ENCODE measurements around the gene TMEM242. TPM values are rescaled to one million over a fixed set of nuclear protein-coding genes. Genes with fewer than 3 reads are reported as not detected.

TMEM242 gene
- total RNA-seq, 1 donor from 2014 or later: 6.8 TPM

- Histone ChIP-seq H3K36me3 (ENCODE audit: control insufficient read depth in 3 of 3, insufficient read depth in 3 of 3, low read length in 3 of 3) (no peaks in the 10 kb centered on the region), H3K4me1 (ENCODE audit: control insufficient read depth in 3 of 3, insufficient read depth in 3 of 3, low read length in 3 of 3) (peaks cover 9 to 42% (median 18%) of the 10 kb centered on the region in 3 donors), H3K27me3 (ENCODE audit: control insufficient read depth in 3 of 3, insufficient read depth in 3 of 3, low read length in 3 of 3) (no peaks in the 10 kb centered on the region), H3K4me3 (ENCODE audit: low read length in 3 of 3) (peak overlapping the region in 2 of 3 donors; percentile 29 to 34), H3K9ac (ENCODE audit: low read depth in 1 of 3, low read length in 3 of 3) (peak overlapping the region in 1 of 3 donors; percentile 9), H3K9me3 (ENCODE audit: control insufficient read depth in 3 of 3, low read length in 3 of 3) (no peaks in the 10 kb centered on the region), H3K27ac (ENCODE audit: low read depth, low read length) (peak overlapping the region; percentile 73)
Observed at GRCh38 chr6:157268835-157269234, 54.5 kb downstream of the TMEM242 start.

DNA sequence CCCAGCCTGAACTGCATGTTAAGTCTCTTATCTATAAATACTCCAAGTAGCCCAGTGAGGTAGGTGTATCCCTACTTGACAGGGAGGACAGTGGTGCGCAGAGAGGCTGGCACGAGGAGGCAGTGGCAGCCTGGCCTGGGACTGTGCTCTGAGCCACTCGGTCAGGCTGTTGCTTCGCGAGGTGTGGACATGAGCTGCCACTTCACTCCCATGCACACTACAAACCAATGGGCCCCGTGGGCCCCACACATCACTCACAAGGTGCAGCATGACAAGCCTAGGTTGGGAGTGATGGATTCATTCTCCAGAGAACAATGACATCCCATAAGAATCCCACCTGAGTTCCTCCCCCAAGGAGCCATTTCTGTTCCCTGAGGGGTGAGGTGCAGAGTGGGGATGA is 54.9 kb downstream of the TMEM242 start:
- H3K27ac ChIP-seq (ENCODE audit: low read depth, low read length): peak overlapping the region; percentile 73
- no peaks in the 10 kb centered on the region for H3K36me3 ChIP-seq (ENCODE audit: control insufficient read depth in 3 of 3, insufficient read depth in 3 of 3, low read length in 3 of 3)
- H3K4me1 ChIP-seq (ENCODE audit: control insufficient read depth in 3 of 3, insufficient read depth in 3 of 3, low read length in 3 of 3): peaks cover 11 to 43% (median 17%) of the 10 kb centered on the region in 3 donors
- no peaks in the 10 kb centered on the region for H3K27me3 ChIP-seq (ENCODE audit: control insufficient read depth in 3 of 3, insufficient read depth in 3 of 3, low read length in 3 of 3)
- H3K9ac ChIP-seq (ENCODE audit: low read depth in 1 of 3, low read length in 3 of 3): no peak overlapping the region
- H3K4me3 ChIP-seq (ENCODE audit: low read length in 3 of 3): peak overlapping the region in 1 of 3 donors; percentile 34
- H3K9me3 ChIP-seq (ENCODE audit: control insufficient read depth in 3 of 3, low read length in 3 of 3): no peaks in the 10 kb centered on the region

DNA sequence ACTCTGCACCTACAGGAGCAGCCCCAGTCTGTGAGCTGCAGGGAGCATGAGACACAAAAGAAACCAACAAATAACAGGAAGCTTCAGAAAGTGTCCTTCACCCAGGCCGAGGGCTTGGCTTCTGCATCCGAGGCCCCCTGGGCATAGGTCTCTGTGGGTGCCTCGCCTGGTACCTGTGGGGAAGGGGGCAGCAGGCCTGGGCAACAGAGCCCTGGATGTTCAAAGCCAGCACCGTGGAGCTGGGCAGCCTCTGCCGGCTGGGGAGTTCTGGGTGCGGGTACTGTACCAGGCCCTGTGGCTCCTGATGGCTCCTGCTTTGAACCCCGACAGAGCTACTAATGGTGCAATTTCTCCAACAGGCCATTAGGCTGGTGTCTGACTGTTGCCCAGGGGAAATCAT is 55.7 kb downstream of the TMEM242 start:
- no peak overlapping the region for H3K9ac ChIP-seq (ENCODE audit: low read depth in 1 of 3, low read length in 3 of 3)
- peaks cover 11 to 47% (median 17%) of the 10 kb centered on the region in 3 donors for H3K4me1 ChIP-seq (ENCODE audit: control insufficient read depth in 3 of 3, insufficient read depth in 3 of 3, low read length in 3 of 3)
- H3K36me3 ChIP-seq (ENCODE audit: control insufficient read depth in 3 of 3, insufficient read depth in 3 of 3, low read length in 3 of 3): no peaks in the 10 kb centered on the region
- H3K27ac ChIP-seq (ENCODE audit: low read depth, low read length): no peak overlapping the region
- no peaks in the 10 kb centered on the region for H3K9me3 ChIP-seq (ENCODE audit: control insufficient read depth in 3 of 3, low read length in 3 of 3)
- no peaks in the 10 kb centered on the region for H3K27me3 ChIP-seq (ENCODE audit: control insufficient read depth in 3 of 3, insufficient read depth in 3 of 3, low read length in 3 of 3)
- H3K4me3 ChIP-seq (ENCODE audit: low read length in 3 of 3): no peak overlapping the region

- Histone ChIP-seq H3K36me3 (ENCODE audit: control insufficient read depth in 3 of 3, insufficient read depth in 3 of 3, low read length in 3 of 3) (no peaks in the 10 kb centered on the region), H3K27ac (ENCODE audit: low read depth, low read length) (no peak overlapping the region), H3K4me1 (ENCODE audit: control insufficient read depth in 3 of 3, insufficient read depth in 3 of 3, low read length in 3 of 3) (peaks cover 11 to 45% (median 17%) of the 10 kb centered on the region in 3 donors), H3K27me3 (ENCODE audit: control insufficient read depth in 3 of 3, insufficient read depth in 3 of 3, low read length in 3 of 3) (no peaks in the 10 kb centered on the region), H3K9ac (ENCODE audit: low read depth in 1 of 3, low read length in 3 of 3) (no peak overlapping the region), H3K9me3 (ENCODE audit: control insufficient read depth in 3 of 3, low read length in 3 of 3) (no peaks in the 10 kb centered on the region), H3K4me3 (ENCODE audit: low read length in 3 of 3) (no peak overlapping the region)
Observed at GRCh38 chr6:157267109-157267611, 56.2 kb downstream of the TMEM242 start.

GRCh38 chr6:157266274-157267101 is 56.8 kb downstream of the TMEM242 start:
- H3K36me3 ChIP-seq (ENCODE audit: control insufficient read depth in 3 of 3, insufficient read depth in 3 of 3, low read length in 3 of 3): no peaks in the 10 kb centered on the region
- H3K4me1 ChIP-seq (ENCODE audit: control insufficient read depth in 3 of 3, insufficient read depth in 3 of 3, low read length in 3 of 3): peaks cover 11 to 45% (median 17%) of the 10 kb centered on the region in 3 donors
- no peak overlapping the region for H3K27ac ChIP-seq (ENCODE audit: low read depth, low read length)
- no peak overlapping the region for H3K9ac ChIP-seq (ENCODE audit: low read depth in 1 of 3, low read length in 3 of 3)
- no peaks in the 10 kb centered on the region for H3K9me3 ChIP-seq (ENCODE audit: control insufficient read depth in 3 of 3, low read length in 3 of 3)
- H3K27me3 ChIP-seq (ENCODE audit: control insufficient read depth in 3 of 3, insufficient read depth in 3 of 3, low read length in 3 of 3): no peaks in the 10 kb centered on the region
- H3K4me3 ChIP-seq (ENCODE audit: low read length in 3 of 3): no peak overlapping the region

GRCh38 chr6:157265635-157266034 is 57.7 kb downstream of the TMEM242 start:
- no peak overlapping the region for H3K4me3 ChIP-seq (ENCODE audit: low read length in 3 of 3)
- no peaks in the 10 kb centered on the region for H3K27me3 ChIP-seq (ENCODE audit: control insufficient read depth in 3 of 3, insufficient read depth in 3 of 3, low read length in 3 of 3)
- H3K27ac ChIP-seq (ENCODE audit: low read depth, low read length): no peak overlapping the region
- no peaks in the 10 kb centered on the region for H3K36me3 ChIP-seq (ENCODE audit: control insufficient read depth in 3 of 3, insufficient read depth in 3 of 3, low read length in 3 of 3)
- peaks cover 11 to 45% (median 17%) of the 10 kb centered on the region in 3 donors for H3K4me1 ChIP-seq (ENCODE audit: control insufficient read depth in 3 of 3, insufficient read depth in 3 of 3, low read length in 3 of 3)
- no peak overlapping the region for H3K9ac ChIP-seq (ENCODE audit: low read depth in 1 of 3, low read length in 3 of 3)
- H3K9me3 ChIP-seq (ENCODE audit: control insufficient read depth in 3 of 3, low read length in 3 of 3): no peaks in the 10 kb centered on the region

- Histone ChIP-seq H3K27me3 (ENCODE audit: control insufficient read depth in 3 of 3, insufficient read depth in 3 of 3, low read length in 3 of 3) (no peaks in the 10 kb centered on the region), H3K4me1 (ENCODE audit: control insufficient read depth in 3 of 3, insufficient read depth in 3 of 3, low read length in 3 of 3) (peaks cover 11 to 45% (median 17%) of the 10 kb centered on the region in 3 donors), H3K36me3 (ENCODE audit: control insufficient read depth in 3 of 3, insufficient read depth in 3 of 3, low read length in 3 of 3) (no peaks in the 10 kb centered on the region), H3K4me3 (ENCODE audit: low read length in 3 of 3) (no peak overlapping the region), H3K9ac (ENCODE audit: low read depth in 1 of 3, low read length in 3 of 3) (no peak overlapping the region), H3K9me3 (ENCODE audit: control insufficient read depth in 3 of 3, low read length in 3 of 3) (no peaks in the 10 kb centered on the region), H3K27ac (ENCODE audit: low read depth, low read length) (no peak overlapping the region)
Observed at GRCh38 chr6:157265186-157265585, 58.1 kb downstream of the TMEM242 start.

GRCh38 chr6:157264701-157265100 is 58.6 kb downstream of the TMEM242 start:
- no peaks in the 10 kb centered on the region for H3K36me3 ChIP-seq (ENCODE audit: control insufficient read depth in 3 of 3, insufficient read depth in 3 of 3, low read length in 3 of 3)
- H3K27me3 ChIP-seq (ENCODE audit: control insufficient read depth in 3 of 3, insufficient read depth in 3 of 3, low read length in 3 of 3): no peaks in the 10 kb centered on the region
- H3K4me3 ChIP-seq (ENCODE audit: low read length in 3 of 3): no peak overlapping the region
- H3K27ac ChIP-seq (ENCODE audit: low read depth, low read length): no peak overlapping the region
- H3K4me1 ChIP-seq (ENCODE audit: control insufficient read depth in 3 of 3, insufficient read depth in 3 of 3, low read length in 3 of 3): peaks cover 11 to 41% (median 14%) of the 10 kb centered on the region in 3 donors
- H3K9me3 ChIP-seq (ENCODE audit: control insufficient read depth in 3 of 3, low read length in 3 of 3): no peaks in the 10 kb centered on the region
- no peak overlapping the region for H3K9ac ChIP-seq (ENCODE audit: low read depth in 1 of 3, low read length in 3 of 3)

- H3K27ac ChIP-seq (ENCODE audit: low read depth, low read length): no peak overlapping the region
- peaks cover 7 to 34% (median 10%) of the 10 kb centered on the region in 3 donors for H3K4me1 ChIP-seq (ENCODE audit: control insufficient read depth in 3 of 3, insufficient read depth in 3 of 3, low read length in 3 of 3)
- H3K36me3 ChIP-seq (ENCODE audit: control insufficient read depth in 3 of 3, insufficient read depth in 3 of 3, low read length in 3 of 3): no peaks in the 10 kb centered on the region
- no peaks in the 10 kb centered on the region for H3K27me3 ChIP-seq (ENCODE audit: control insufficient read depth in 3 of 3, insufficient read depth in 3 of 3, low read length in 3 of 3)
- H3K9me3 ChIP-seq (ENCODE audit: control insufficient read depth in 3 of 3, low read length in 3 of 3): no peaks in the 10 kb centered on the region
- H3K4me3 ChIP-seq (ENCODE audit: low read length in 3 of 3): no peak overlapping the region
- no peak overlapping the region for H3K9ac ChIP-seq (ENCODE audit: low read depth in 1 of 3, low read length in 3 of 3)
Observed at GRCh38 chr6:157263881-157264397, 59.4 kb downstream of the TMEM242 start.

GRCh38 chr6:157263146-157263545 is 60.2 kb downstream of the TMEM242 start:
- Histone ChIP-seq H3K27ac (ENCODE audit: low read depth, low read length) (no peak overlapping the region), H3K4me1 (ENCODE audit: control insufficient read depth in 3 of 3, insufficient read depth in 3 of 3, low read length in 3 of 3) (peaks cover 0 to 26% (median 2%) of the 10 kb centered on the region in 3 donors), H3K27me3 (ENCODE audit: control insufficient read depth in 3 of 3, insufficient read depth in 3 of 3, low read length in 3 of 3) (no peaks in the 10 kb centered on the region), H3K4me3 (ENCODE audit: low read length in 3 of 3) (peak overlapping the region in 1 of 3 donors; percentile 45), H3K9me3 (ENCODE audit: control insufficient read depth in 3 of 3, low read length in 3 of 3) (no peaks in the 10 kb centered on the region), H3K36me3 (ENCODE audit: control insufficient read depth in 3 of 3, insufficient read depth in 3 of 3, low read length in 3 of 3) (no peaks in the 10 kb centered on the region), H3K9ac (ENCODE audit: low read depth in 1 of 3, low read length in 3 of 3) (no peak overlapping the region)

All from skeletal muscle tissue (tissue), 4 donors.